Mammary epithelial cell (primary cell): Measurements from ENCODE around the gene THOC5.

Experiments used
- CTCF ChIP-seq, 2 donors: IDR thresholded peaks in 1 of 2; conservative IDR thresholded peaks in 1 of 2; 2 replicates each; pipeline ENCODE4 v1.5.1; 2011 to 2012; ENCODE audit warnings: inconsistent platforms in 2 of 2, low read length in 2 of 2, mild to moderate bottlenecking in 2 of 2, control low read depth in 1 of 2, low read depth in 1 of 2; ENCODE audit not compliant: insufficient read depth in 1 of 2; ENCODE audit errors: extremely low read depth in 1 of 2
- EZH2 ChIP-seq: IDR thresholded peaks from 2 replicates; pipeline ENCODE4 v1.6.1; 2012; ENCODE audit warnings: low read length, inconsistent platforms, borderline replicate concordance

DNA sequence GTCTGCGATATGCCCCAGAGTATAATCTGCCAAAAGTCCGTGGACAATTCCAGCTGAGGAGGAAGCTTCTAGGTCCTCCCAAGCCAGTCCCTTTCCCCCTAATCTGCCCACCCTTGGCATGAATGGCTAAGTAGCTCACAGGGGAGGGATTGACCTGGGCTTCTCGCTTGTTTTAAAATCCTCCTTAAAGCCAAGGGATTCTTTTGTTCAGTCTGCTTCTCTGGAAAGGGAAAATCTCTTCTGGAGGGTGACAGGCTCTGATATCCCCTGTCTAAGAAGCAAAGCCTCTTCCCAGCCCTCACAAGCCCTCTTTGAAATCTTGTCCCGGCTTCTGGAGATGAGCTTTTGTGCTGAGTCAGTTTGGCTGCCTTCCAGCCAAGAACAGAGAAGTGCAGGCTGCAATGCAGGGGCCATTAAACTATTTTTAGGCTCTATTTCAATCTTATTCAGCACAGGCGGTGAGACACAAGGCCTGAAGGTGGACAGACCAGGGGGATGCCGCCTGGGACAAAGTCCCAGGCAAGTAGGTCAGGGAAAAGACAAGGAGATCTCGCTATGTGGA, 49.7 kb downstream of the THOC5 start:
- no peak for TF ChIP-seq CTCF (conservative IDR thresholded peaks at IDR 0.05 in 1 of 2, IDR thresholded peaks at IDR 0.05 in 1 of 2; ENCODE audit: extremely low read depth in 1 of 2, insufficient read depth in 1 of 2, low read depth in 1 of 2, low read length in 2 of 2)
- no peak for TF ChIP-seq EZH2
